HEK293 (cell line): ENCODE data around the gene WNT6.

ENCODE experiments used
- FEZF1 ChIP-seq: fragments of 450-650 bp; formaldehyde crosslinking; IDR thresholded peaks from 2 replicates; pipeline ENCODE4 v1.5.1; 2016; ENCODE audit warnings: missing biosample characterization, missing genetic modification characterization
- KLF1 ChIP-seq: fragments of 450-650 bp; formaldehyde crosslinking; IDR thresholded peaks from 2 replicates; pipeline ENCODE4 v1.5.1; 2016; ENCODE audit warnings: missing biosample characterization, missing genetic modification characterization
- SCRT2 ChIP-seq: fragments of 450-650 bp; formaldehyde crosslinking; IDR thresholded peaks from 2 replicates; pipeline ENCODE4 v1.5.1; 2016; ENCODE audit warnings: missing biosample characterization, missing genetic modification characterization
- SP2 ChIP-seq: fragments of 450-650 bp; formaldehyde crosslinking; IDR thresholded peaks from 2 replicates; pipeline ENCODE4 v1.5.1; 2016; ENCODE audit warnings: missing biosample characterization, missing genetic modification characterization
- TRIM28 ChIP-seq: IDR thresholded peaks from 2 replicates; pipeline ENCODE4 v1.6.1; 2011; ENCODE audit warnings: low read length, control low read depth, borderline replicate concordance
- ZBTB20 ChIP-seq: fragments of 450-650 bp; formaldehyde crosslinking; IDR thresholded peaks from 2 replicates; pipeline ENCODE4 v1.5.1; 2016; ENCODE audit warnings: missing biosample characterization, missing genetic modification characterization
- ZBTB7A ChIP-seq: fragments of 450-650 bp; formaldehyde crosslinking; IDR thresholded peaks from 2 replicates; pipeline ENCODE4 v1.5.1; 2016; ENCODE audit warnings: low read depth, missing biosample characterization, missing genetic modification characterization
- ZEB2 ChIP-seq: fragments of 450-650 bp; formaldehyde crosslinking; IDR thresholded peaks from 2 replicates; pipeline ENCODE4 v1.5.1; 2016; ENCODE audit warnings: missing biosample characterization, missing genetic modification characterization
- ZFP41 ChIP-seq: fragments of 450-650 bp; formaldehyde crosslinking; IDR thresholded peaks from 2 replicates; pipeline ENCODE4 v1.5.1; 2016; ENCODE audit warnings: missing biosample characterization, missing genetic modification characterization, borderline replicate concordance
- ZNF10 ChIP-seq: fragments of 450-650 bp; formaldehyde crosslinking; IDR thresholded peaks from 2 replicates; pipeline ENCODE4 v1.5.1; 2017; ENCODE audit warnings: missing biosample characterization, missing genetic modification characterization
- ZNF214 ChIP-seq: fragments of 450-650 bp; formaldehyde crosslinking; IDR thresholded peaks from 2 replicates; pipeline ENCODE4 v1.5.1; 2017; ENCODE audit warnings: missing biosample characterization, mild to moderate bottlenecking, missing genetic modification characterization, borderline replicate concordance
- ZNF292 ChIP-seq: fragments of 450-650 bp; formaldehyde crosslinking; IDR thresholded peaks from 2 replicates; pipeline ENCODE4 v1.5.1; 2016; ENCODE audit warnings: low read depth, missing biosample characterization, missing genetic modification characterization, borderline replicate concordance
- ZNF302 ChIP-seq: fragments of 450-650 bp; formaldehyde crosslinking; IDR thresholded peaks from 2 replicates; pipeline ENCODE4 v1.5.1; 2016; ENCODE audit warnings: missing biosample characterization, missing genetic modification characterization, low read depth
- ZNF341 ChIP-seq: fragments of 450-650 bp; formaldehyde crosslinking; IDR thresholded peaks from 2 replicates; pipeline ENCODE4; 2016; ENCODE audit warnings: low read depth, missing biosample characterization, missing genetic modification characterization
- ZNF350 ChIP-seq: fragments of 450-650 bp; formaldehyde crosslinking; IDR thresholded peaks from 2 replicates; pipeline ENCODE4 v1.5.0; 2017; ENCODE audit warnings: missing biosample characterization, mild to moderate bottlenecking, missing genetic modification characterization
- ZNF416 ChIP-seq: fragments of 450-650 bp; formaldehyde crosslinking; IDR thresholded peaks from 2 replicates; pipeline ENCODE4 v1.5.1; 2016; ENCODE audit warnings: missing biosample characterization, missing genetic modification characterization
- ZNF48 ChIP-seq: fragments of 450-650 bp; formaldehyde crosslinking; IDR thresholded peaks from 2 replicates; pipeline ENCODE4 v1.5.1; 2016; ENCODE audit warnings: missing biosample characterization, missing genetic modification characterization
- ZNF501 ChIP-seq: fragments of 450-650 bp; formaldehyde crosslinking; IDR thresholded peaks from 2 replicates; pipeline ENCODE4 v1.5.1; 2016; ENCODE audit warnings: missing biosample characterization, missing genetic modification characterization
- ZNF529 ChIP-seq: fragments of 450-650 bp; formaldehyde crosslinking; IDR thresholded peaks from 2 replicates; pipeline ENCODE4 v1.5.1; 2017; ENCODE audit warnings: missing genetic modification characterization, missing biosample characterization; ENCODE audit not compliant: insufficient replicate concordance
- ZNF610 ChIP-seq: fragments of 450-650 bp; formaldehyde crosslinking; IDR thresholded peaks from 2 replicates; pipeline ENCODE4 v1.5.1; 2016; ENCODE audit warnings: missing biosample characterization, missing genetic modification characterization, borderline replicate concordance
- ZNF707 ChIP-seq: fragments of 450-650 bp; formaldehyde crosslinking; IDR thresholded peaks from 2 replicates; pipeline ENCODE4 v1.5.1; 2016; ENCODE audit warnings: missing biosample characterization, missing genetic modification characterization
- ZNF785 ChIP-seq: fragments of 450-650 bp; formaldehyde crosslinking; IDR thresholded peaks from 2 replicates; pipeline ENCODE4 v1.5.1; 2016; ENCODE audit warnings: missing biosample characterization, missing genetic modification characterization
- TF ChIP-seq, protein P1 (sequence below): fragments of 450-650 bp; formaldehyde crosslinking; IDR thresholded peaks from 2 replicates; pipeline ENCODE4 v1.5.1; 2016; ENCODE audit warnings: missing biosample characterization, missing genetic modification characterization
- TF ChIP-seq, protein P2 (sequence below): fragments of 450-650 bp; formaldehyde crosslinking; IDR thresholded peaks from 2 replicates; pipeline ENCODE4 v1.5.1; 2016; ENCODE audit warnings: missing biosample characterization, missing genetic modification characterization
- TF ChIP-seq, protein P3 (sequence below): fragments of 450-650 bp; formaldehyde crosslinking; IDR thresholded peaks from 2 replicates; pipeline ENCODE4 v1.5.1; 2016; ENCODE audit warnings: missing biosample characterization, missing genetic modification characterization
- TF ChIP-seq, protein P4 (sequence below): fragments of 450-650 bp; formaldehyde crosslinking; IDR thresholded peaks from 2 replicates; pipeline ENCODE4 v1.5.1; 2016; ENCODE audit warnings: missing biosample characterization, missing genetic modification characterization, borderline replicate concordance
- TF ChIP-seq, protein P5 (sequence below): fragments of 450-650 bp; formaldehyde crosslinking; IDR thresholded peaks from 2 replicates; pipeline ENCODE4 v1.5.1; 2016; ENCODE audit warnings: missing biosample characterization, missing genetic modification characterization, low read depth

The WNT6 gene

DNA sequence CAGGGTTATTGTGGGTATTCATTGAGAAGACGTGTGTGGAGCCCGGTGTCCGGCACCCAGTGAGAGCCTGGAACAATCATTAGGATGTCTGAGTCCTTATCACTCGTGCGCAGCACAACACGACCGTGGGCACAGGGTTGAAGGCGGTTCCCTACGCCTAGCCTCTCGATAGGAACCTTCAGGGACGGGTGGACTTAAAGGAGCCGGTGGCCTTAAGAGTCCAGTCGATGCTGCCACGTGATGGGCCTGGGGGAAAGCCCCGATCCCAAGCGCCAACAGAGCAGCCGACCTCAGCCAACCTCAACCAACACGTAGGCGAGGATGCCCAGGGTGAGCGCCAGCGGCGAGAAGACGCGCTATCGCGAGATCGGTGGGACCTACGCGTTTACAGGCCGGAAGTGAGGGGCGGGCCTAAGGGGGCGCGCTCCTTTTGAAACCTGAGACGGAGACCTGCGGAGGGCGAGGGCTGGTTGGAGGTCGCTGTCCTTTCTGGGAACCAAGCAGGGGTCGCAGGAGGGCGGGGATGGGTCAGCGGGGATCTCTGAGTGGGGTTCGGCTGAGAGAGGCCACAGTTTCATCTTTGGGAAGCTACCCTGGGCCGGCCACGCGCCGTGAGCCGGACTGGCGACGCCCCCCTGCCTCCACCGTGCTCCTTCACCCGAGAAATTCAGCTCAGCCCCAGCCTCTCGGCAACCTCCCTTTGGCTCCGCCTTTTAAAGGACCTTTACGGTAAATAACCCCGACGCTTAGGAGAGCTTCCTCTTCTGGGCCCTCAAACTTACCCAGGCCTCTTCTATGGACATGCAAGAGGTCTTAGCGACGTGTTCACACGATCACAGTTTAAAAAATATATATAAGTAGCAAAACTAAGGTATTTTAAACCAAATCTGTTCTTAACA, 49.4 kb downstream of the WNT6 start (continued):
- TF ChIP-seq, protein P1, sequence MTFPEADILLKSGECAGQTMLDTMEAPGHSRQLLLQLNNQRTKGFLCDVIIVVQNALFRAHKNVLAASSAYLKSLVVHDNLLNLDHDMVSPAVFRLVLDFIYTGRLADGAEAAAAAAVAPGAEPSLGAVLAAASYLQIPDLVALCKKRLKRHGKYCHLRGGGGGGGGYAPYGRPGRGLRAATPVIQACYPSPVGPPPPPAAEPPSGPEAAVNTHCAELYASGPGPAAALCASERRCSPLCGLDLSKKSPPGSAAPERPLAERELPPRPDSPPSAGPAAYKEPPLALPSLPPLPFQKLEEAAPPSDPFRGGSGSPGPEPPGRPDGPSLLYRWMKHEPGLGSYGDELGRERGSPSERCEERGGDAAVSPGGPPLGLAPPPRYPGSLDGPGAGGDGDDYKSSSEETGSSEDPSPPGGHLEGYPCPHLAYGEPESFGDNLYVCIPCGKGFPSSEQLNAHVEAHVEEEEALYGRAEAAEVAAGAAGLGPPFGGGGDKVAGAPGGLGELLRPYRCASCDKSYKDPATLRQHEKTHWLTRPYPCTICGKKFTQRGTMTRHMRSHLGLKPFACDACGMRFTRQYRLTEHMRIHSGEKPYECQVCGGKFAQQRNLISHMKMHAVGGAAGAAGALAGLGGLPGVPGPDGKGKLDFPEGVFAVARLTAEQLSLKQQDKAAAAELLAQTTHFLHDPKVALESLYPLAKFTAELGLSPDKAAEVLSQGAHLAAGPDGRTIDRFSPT (tag by site-specific recombination) = peak; percentile 99
- TF ChIP-seq TRIM28 (peak; percentile 77; the same call in 1 of the 2 replicates), SP2 (tag by site-specific recombination) (peak; percentile 84), ZNF302 (tag by site-specific recombination) (no peak), ZNF292 (no peak), ZNF10 (tag by site-specific recombination) (peak; percentile 83; the same call in 1 of the 2 replicates), FEZF1 (tag by site-specific recombination) (no peak), ZNF610 (tag by site-specific recombination) (no peak), ZNF350 (tag by site-specific recombination) (no peak), ZBTB20 (peak; percentile 84), ZNF529 (no peak), ZFP41 (tag by site-specific recombination) (no peak), ZNF501 (tag by site-specific recombination) (peak; percentile 86), ZNF214 (tag by site-specific recombination) (no peak), ZNF785 (tag by site-specific recombination) (no peak), ZNF48 (no peak), SCRT2 (peak; percentile 80), ZEB2 (tag by site-specific recombination) (peak; percentile 61; the same call in 1 of the 2 replicates), ZNF707 (no peak), ZNF341 (tag by site-specific recombination) (peak; percentile 78), ZNF416 (tag by site-specific recombination) (no peak), ZBTB7A (tag by site-specific recombination) (peak; percentile 84), KLF1 (tag by site-specific recombination) (peak; percentile 76)
- TF ChIP-seq, protein P2, sequence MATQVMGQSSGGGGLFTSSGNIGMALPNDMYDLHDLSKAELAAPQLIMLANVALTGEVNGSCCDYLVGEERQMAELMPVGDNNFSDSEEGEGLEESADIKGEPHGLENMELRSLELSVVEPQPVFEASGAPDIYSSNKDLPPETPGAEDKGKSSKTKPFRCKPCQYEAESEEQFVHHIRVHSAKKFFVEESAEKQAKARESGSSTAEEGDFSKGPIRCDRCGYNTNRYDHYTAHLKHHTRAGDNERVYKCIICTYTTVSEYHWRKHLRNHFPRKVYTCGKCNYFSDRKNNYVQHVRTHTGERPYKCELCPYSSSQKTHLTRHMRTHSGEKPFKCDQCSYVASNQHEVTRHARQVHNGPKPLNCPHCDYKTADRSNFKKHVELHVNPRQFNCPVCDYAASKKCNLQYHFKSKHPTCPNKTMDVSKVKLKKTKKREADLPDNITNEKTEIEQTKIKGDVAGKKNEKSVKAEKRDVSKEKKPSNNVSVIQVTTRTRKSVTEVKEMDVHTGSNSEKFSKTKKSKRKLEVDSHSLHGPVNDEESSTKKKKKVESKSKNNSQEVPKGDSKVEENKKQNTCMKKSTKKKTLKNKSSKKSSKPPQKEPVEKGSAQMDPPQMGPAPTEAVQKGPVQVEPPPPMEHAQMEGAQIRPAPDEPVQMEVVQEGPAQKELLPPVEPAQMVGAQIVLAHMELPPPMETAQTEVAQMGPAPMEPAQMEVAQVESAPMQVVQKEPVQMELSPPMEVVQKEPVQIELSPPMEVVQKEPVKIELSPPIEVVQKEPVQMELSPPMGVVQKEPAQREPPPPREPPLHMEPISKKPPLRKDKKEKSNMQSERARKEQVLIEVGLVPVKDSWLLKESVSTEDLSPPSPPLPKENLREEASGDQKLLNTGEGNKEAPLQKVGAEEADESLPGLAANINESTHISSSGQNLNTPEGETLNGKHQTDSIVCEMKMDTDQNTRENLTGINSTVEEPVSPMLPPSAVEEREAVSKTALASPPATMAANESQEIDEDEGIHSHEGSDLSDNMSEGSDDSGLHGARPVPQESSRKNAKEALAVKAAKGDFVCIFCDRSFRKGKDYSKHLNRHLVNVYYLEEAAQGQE = peak; percentile 60
- TF ChIP-seq, protein P3, sequence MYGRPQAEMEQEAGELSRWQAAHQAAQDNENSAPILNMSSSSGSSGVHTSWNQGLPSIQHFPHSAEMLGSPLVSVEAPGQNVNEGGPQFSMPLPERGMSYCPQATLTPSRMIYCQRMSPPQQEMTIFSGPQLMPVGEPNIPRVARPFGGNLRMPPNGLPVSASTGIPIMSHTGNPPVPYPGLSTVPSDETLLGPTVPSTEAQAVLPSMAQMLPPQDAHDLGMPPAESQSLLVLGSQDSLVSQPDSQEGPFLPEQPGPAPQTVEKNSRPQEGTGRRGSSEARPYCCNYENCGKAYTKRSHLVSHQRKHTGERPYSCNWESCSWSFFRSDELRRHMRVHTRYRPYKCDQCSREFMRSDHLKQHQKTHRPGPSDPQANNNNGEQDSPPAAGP = peak; percentile 74; the same call in 1 of the 2 replicates
- TF ChIP-seq, protein P4, sequence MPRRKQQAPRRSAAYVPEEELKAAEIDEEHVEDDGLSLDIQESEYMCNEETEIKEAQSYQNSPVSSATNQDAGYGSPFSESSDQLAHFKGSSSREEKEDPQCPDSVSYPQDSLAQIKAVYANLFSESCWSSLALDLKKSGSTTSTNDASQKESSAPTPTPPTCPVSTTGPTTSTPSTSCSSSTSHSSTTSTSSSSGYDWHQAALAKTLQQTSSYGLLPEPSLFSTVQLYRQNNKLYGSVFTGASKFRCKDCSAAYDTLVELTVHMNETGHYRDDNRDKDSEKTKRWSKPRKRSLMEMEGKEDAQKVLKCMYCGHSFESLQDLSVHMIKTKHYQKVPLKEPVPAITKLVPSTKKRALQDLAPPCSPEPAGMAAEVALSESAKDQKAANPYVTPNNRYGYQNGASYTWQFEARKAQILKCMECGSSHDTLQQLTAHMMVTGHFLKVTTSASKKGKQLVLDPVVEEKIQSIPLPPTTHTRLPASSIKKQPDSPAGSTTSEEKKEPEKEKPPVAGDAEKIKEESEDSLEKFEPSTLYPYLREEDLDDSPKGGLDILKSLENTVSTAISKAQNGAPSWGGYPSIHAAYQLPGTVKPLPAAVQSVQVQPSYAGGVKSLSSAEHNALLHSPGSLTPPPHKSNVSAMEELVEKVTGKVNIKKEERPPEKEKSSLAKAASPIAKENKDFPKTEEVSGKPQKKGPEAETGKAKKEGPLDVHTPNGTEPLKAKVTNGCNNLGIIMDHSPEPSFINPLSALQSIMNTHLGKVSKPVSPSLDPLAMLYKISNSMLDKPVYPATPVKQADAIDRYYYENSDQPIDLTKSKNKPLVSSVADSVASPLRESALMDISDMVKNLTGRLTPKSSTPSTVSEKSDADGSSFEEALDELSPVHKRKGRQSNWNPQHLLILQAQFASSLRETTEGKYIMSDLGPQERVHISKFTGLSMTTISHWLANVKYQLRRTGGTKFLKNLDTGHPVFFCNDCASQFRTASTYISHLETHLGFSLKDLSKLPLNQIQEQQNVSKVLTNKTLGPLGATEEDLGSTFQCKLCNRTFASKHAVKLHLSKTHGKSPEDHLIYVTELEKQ (tag by site-specific recombination) = no peak
- TF ChIP-seq, protein P5, sequence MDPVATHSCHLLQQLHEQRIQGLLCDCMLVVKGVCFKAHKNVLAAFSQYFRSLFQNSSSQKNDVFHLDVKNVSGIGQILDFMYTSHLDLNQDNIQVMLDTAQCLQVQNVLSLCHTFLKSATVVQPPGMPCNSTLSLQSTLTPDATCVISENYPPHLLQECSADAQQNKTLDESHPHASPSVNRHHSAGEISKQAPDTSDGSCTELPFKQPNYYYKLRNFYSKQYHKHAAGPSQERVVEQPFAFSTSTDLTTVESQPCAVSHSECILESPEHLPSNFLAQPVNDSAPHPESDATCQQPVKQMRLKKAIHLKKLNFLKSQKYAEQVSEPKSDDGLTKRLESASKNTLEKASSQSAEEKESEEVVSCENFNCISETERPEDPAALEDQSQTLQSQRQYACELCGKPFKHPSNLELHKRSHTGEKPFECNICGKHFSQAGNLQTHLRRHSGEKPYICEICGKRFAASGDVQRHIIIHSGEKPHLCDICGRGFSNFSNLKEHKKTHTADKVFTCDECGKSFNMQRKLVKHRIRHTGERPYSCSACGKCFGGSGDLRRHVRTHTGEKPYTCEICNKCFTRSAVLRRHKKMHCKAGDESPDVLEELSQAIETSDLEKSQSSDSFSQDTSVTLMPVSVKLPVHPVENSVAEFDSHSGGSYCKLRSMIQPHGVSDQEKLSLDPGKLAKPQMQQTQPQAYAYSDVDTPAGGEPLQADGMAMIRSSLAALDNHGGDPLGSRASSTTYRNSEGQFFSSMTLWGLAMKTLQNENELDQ = no peak
